Stimulated activated CD4-positive, alpha-beta T cell treated with anti-CD3 and anti-CD28 coated beads, TNF-alpha, amount 100 ng/mL, for 24 hours (primary cell): ENCODE measurements around the gene DNER.

Experiments used
- DNase-seq, 3 experiments: peaks; one replicate each; pipeline ENCODE4 v3.0.0-alpha.2; 2020; ENCODE audit warnings: low read depth in 3 of 3

DNER gene

GRCh38 chr2:229501051-229501794 lies 213.1 kb downstream of the DNER start:
- DNase-seq = no peak

GRCh38 chr2:229492034-229492433 lies 222.3 kb downstream of the DNER start:
- no peak for DNase-seq

- no peak for DNase-seq
Observed at GRCh38 chr2:229490167-229490566, 224.2 kb downstream of the DNER start.

GRCh38 chr2:229489016-229489415 lies 225.3 kb downstream of the DNER start:
- no peak for DNase-seq

GRCh38 chr2:229488232-229488631 lies 226.1 kb downstream of the DNER start:
- no peak for DNase-seq

- DNase-seq = no peak
Observed at GRCh38 chr2:229486673-229487072, 227.7 kb downstream of the DNER start.

- no peak for DNase-seq
Observed at GRCh38 chr2:229485857-229486256, 228.5 kb downstream of the DNER start.

- DNase-seq = no peak
Observed at GRCh38 chr2:229477269-229477755, 237.0 kb downstream of the DNER start.

- DNase-seq = no peak
Observed at GRCh38 chr2:229475778-229476177, 238.6 kb downstream of the DNER start.

- no peak for DNase-seq
Observed at GRCh38 chr2:229474125-229474524, 240.2 kb downstream of the DNER start.

GRCh38 chr2:229470781-229471180 lies 243.6 kb downstream of the DNER start:
- no peak for DNase-seq

- DNase-seq = no peak
Observed at GRCh38 chr2:229467783-229468182, 246.6 kb downstream of the DNER start.

- DNase-seq = no peak
Observed at GRCh38 chr2:229463841-229464346, 250.5 kb downstream of the DNER start.

GRCh38 chr2:229462112-229462511 lies 252.2 kb downstream of the DNER start:
- DNase-seq = no peak

- no peak for DNase-seq
Observed at GRCh38 chr2:229456091-229456490, 258.3 kb downstream of the DNER start.

- DNase-seq = no peak
Observed at GRCh38 chr2:229454934-229455631, 259.3 kb downstream of the DNER start.

GRCh38 chr2:229453230-229453629 lies 261.1 kb downstream of the DNER start:
- no peak for DNase-seq

- DNase-seq = no peak
Observed at GRCh38 chr2:229451852-229452251, 262.5 kb downstream of the DNER start.

- no peak for DNase-seq
Observed at GRCh38 chr2:229447227-229447626, 267.1 kb downstream of the DNER start.

- DNase-seq = no peak
Observed at GRCh38 chr2:229446350-229446749, 268.0 kb downstream of the DNER start.

GRCh38 chr2:229445501-229446211 lies 268.7 kb downstream of the DNER start:
- DNase-seq = no peak

GRCh38 chr2:229445019-229445418 lies 269.3 kb downstream of the DNER start:
- DNase-seq = no peak
